SU-DHL-6 (cell line): ENCODE results near the gene TOP2B.

Source experiments
- H2AFZ ChIP-seq: fragments of 200-600 bp; sonication (generic); 2 replicates; pipeline ENCODE4 v1.6.1; 2014; ENCODE audit warnings: low read depth, mild to moderate bottlenecking, moderate library complexity, mixed read lengths, antibody characterized with exemption, low read length; ENCODE audit not compliant: severe bottlenecking
- H3F3A ChIP-seq: fragments of 200-600 bp; shearing (Covaris generic); 2 replicates; pipeline ENCODE4 v1.6.0; 2016; ENCODE audit warnings: antibody characterized with exemption, mild to moderate bottlenecking; ENCODE audit not compliant: insufficient read depth
- H3K27ac ChIP-seq: fragments of 200-600 bp; sonication (generic); 2 replicates; pipeline ENCODE4 v1.5.1; 2016; ENCODE audit warnings: low read depth, mild to moderate bottlenecking, low read length, moderate library complexity, mixed read lengths
- H3K27me3 ChIP-seq: fragments of 200-600 bp; sonication (generic), shearing (Covaris generic); 2 replicates; pipeline ENCODE4 v1.6.0; 2014; ENCODE audit warnings: mild to moderate bottlenecking, low read length
- H3K36me3 ChIP-seq: fragments of 200-600 bp; sonication (generic); 2 replicates; pipeline ENCODE4 v1.6.1; 2014; ENCODE audit warnings: mild to moderate bottlenecking, low read length, mixed read lengths
- H3K4me2 ChIP-seq: fragments of 300-600, 200-600 bp; shearing (Covaris generic), sonication (generic); 2 replicates; pipeline ENCODE4 v1.6.0; 2014; ENCODE audit warnings: low read length, low read depth, mild to moderate bottlenecking; ENCODE audit not compliant: poor library complexity, severe bottlenecking
- H3K4me3 ChIP-seq: fragments of 200-600 bp; sonication (generic); 2 replicates; pipeline ENCODE4 v1.5.1; 2014; ENCODE audit warnings: antibody characterized with exemption, low read length, mild to moderate bottlenecking, mixed read lengths; ENCODE audit not compliant: insufficient read depth, poor library complexity, severe bottlenecking
- H3K79me2 ChIP-seq: fragments of 200-600 bp; sonication (generic); 2 replicates; pipeline ENCODE4 v1.6.1; 2014; ENCODE audit warnings: mild to moderate bottlenecking, low read length, moderate library complexity; ENCODE audit not compliant: insufficient read depth
- H3K9ac ChIP-seq: fragments of 200-600 bp; sonication (generic); 2 replicates; pipeline ENCODE4 v1.7.0; 2014; ENCODE audit warnings: mild to moderate bottlenecking, low read length
- H3K9me2 ChIP-seq: fragments of 200-600 bp; sonication (generic); replicated peaks from 2 replicates; pipeline ENCODE4 v1.6.1; 2014; ENCODE audit warnings: low read length; ENCODE audit not compliant: insufficient read depth
- H3K9me3 ChIP-seq: fragments of 200-600 bp; sonication (generic); 2 replicates; pipeline ENCODE4 v1.6.1; 2014; ENCODE audit warnings: low read length, mixed read lengths; ENCODE audit not compliant: insufficient read depth
- H4K20me1 ChIP-seq: fragments of 200-600 bp; sonication (generic); 2 replicates; pipeline ENCODE4 v1.6.1; 2014; ENCODE audit warnings: low read depth, mild to moderate bottlenecking, antibody characterized with exemption, low read length, moderate library complexity, mixed read lengths
- EZH2phosphoT487 ChIP-seq: fragments of 200-600 bp; sonication (generic), shearing (Covaris generic); conservative IDR thresholded peaks from 2 replicates; pipeline ENCODE4 v1.6.1; 2018; ENCODE audit warnings: mild to moderate bottlenecking, antibody characterized with exemption, low read length, moderate library complexity, mixed read lengths
- TF ChIP-seq, protein P1 (sequence below): fragments of 200-600 bp; sonication (generic); IDR thresholded peaks from one replicate; pipeline ENCODE4 v1.5.1; 2017; ENCODE audit warnings: antibody characterized with exemption, mild to moderate bottlenecking, low read length, moderate library complexity; ENCODE audit not compliant: insufficient read depth, poor library complexity, severe bottlenecking

Gene TOP2B

DNA sequence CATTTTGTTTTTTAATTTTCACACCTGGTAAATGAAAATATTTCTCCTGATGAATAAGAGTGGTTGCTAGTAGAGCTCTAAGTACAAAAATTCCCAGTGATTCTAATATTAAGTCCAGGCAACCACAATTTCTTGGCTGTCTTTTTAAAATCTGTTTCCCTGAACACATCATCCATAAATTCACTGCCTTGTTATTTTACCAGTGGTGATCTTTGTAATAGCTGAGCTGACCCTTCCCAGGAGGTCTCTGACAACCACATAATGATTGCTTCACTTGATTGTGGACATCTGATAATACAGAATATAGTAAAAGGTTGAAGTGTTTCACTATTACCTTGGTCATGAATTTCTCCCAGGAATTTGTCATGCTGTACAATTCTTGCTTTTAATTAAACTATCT lies 13.9 kb upstream of the TOP2B start:
- H2AFZ ChIP-seq = no peak overlapping the region
- no peaks in the 10 kb centered on the region for H3K9me2 ChIP-seq
- peaks cover 10% of the 10 kb centered on the region; the same call in 1 of the 2 replicates for H3K9me3 ChIP-seq
- no peaks in the 10 kb centered on the region for H3K27me3 ChIP-seq
- H3F3A ChIP-seq = no peaks in the 10 kb centered on the region
- no peak overlapping the region for H3K4me2 ChIP-seq
- no peak for TF ChIP-seq EZH2phosphoT487
- TF ChIP-seq, protein P1, sequence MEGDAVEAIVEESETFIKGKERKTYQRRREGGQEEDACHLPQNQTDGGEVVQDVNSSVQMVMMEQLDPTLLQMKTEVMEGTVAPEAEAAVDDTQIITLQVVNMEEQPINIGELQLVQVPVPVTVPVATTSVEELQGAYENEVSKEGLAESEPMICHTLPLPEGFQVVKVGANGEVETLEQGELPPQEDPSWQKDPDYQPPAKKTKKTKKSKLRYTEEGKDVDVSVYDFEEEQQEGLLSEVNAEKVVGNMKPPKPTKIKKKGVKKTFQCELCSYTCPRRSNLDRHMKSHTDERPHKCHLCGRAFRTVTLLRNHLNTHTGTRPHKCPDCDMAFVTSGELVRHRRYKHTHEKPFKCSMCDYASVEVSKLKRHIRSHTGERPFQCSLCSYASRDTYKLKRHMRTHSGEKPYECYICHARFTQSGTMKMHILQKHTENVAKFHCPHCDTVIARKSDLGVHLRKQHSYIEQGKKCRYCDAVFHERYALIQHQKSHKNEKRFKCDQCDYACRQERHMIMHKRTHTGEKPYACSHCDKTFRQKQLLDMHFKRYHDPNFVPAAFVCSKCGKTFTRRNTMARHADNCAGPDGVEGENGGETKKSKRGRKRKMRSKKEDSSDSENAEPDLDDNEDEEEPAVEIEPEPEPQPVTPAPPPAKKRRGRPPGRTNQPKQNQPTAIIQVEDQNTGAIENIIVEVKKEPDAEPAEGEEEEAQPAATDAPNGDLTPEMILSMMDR = no peak
- no peaks in the 10 kb centered on the region for H3K36me3 ChIP-seq
- no peak overlapping the region for H3K27ac ChIP-seq
- no peak overlapping the region for H3K4me3 ChIP-seq
- no peaks in the 10 kb centered on the region for H4K20me1 ChIP-seq
- H3K79me2 ChIP-seq = no peaks in the 10 kb centered on the region
- no peak overlapping the region for H3K9ac ChIP-seq

DNA sequence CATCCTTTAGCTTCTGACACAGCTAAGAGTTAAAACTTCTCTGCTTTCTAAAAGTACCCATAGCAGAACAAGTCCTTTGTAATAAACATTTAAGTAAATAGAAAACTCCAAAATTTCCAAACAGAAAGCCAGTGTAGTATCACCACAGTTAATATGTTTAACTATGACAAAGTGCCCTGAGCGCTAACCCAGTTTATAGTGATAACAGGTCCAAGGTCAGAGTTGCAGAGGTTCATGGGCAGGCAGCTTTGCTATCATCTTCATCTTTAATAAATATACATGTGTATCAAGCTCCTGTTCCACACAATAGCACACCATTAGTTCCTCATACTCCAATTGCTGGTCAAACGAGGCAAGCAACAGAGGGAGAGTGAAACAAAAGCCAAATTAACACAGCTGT lies 12.4 kb upstream of the TOP2B start:
- H3K27ac ChIP-seq = no peak overlapping the region
- H3K4me3 ChIP-seq = no peak overlapping the region
- TF ChIP-seq, protein P1 = no peak
- no peak for TF ChIP-seq EZH2phosphoT487
- H4K20me1 ChIP-seq = no peaks in the 10 kb centered on the region
- H2AFZ ChIP-seq = no peak overlapping the region
- H3K79me2 ChIP-seq = no peaks in the 10 kb centered on the region
- peaks cover 17% of the 10 kb centered on the region; the same call in 1 of the 2 replicates for H3K9me3 ChIP-seq
- H3K9ac ChIP-seq = no peak overlapping the region
- H3K36me3 ChIP-seq = no peaks in the 10 kb centered on the region
- H3K9me2 ChIP-seq = no peaks in the 10 kb centered on the region
- no peak overlapping the region for H3K4me2 ChIP-seq
- H3K27me3 ChIP-seq = no peaks in the 10 kb centered on the region
- no peaks in the 10 kb centered on the region for H3F3A ChIP-seq

DNA sequence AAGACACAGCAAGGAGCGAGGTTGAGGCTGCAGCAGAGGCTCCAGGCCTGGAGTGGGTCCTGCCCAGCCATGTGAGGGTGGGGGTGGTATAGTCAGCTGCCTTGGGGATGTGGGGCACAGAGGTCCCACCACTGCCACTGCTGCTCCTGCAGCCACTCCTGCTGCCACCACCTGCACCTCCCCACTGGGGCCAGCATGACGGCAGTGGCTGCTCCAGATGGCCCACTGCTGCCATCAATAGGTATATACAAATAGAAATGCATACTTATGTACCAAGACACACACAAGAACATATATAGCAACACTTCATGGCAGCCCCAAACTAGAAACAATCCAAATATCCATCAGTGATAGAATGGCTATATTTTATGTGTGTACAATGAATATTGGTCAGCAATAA lies 10.0 kb upstream of the TOP2B start:
- Histone ChIP-seq H3K9me2 (no peaks in the 10 kb centered on the region), H3K27ac (no peak overlapping the region), H3K4me2 (no peak overlapping the region), H3F3A (no peaks in the 10 kb centered on the region), H3K36me3 (no peaks in the 10 kb centered on the region), H4K20me1 (no peaks in the 10 kb centered on the region), H3K9me3 (peaks cover 17% of the 10 kb centered on the region; the same call in 1 of the 2 replicates), H3K27me3 (no peaks in the 10 kb centered on the region), H2AFZ (no peak overlapping the region), H3K79me2 (no peaks in the 10 kb centered on the region), H3K4me3 (no peak overlapping the region), H3K9ac (no peak overlapping the region)
- TF ChIP-seq, protein P1 = no peak
- no peak for TF ChIP-seq EZH2phosphoT487
